AG20443 (cell line): ENCODE data around the gene FAM120C.

Experiments used
- DNase-seq: peaks from one replicate; pipeline ENCODE4 v3.0.0; 2012; ENCODE audit warnings: low spot score, mixed read lengths

FAM120C gene

GRCh38 chrX:54171091-54171490 is 12.0 kb downstream of the FAM120C start:
- DNase-seq, result no peak

- no peak for DNase-seq
Measured at GRCh38 chrX:54166915-54167314, 16.1 kb downstream of the FAM120C start.

- no peak for DNase-seq
Measured at GRCh38 chrX:54157561-54157960, 25.5 kb downstream of the FAM120C start.

GRCh38 chrX:54134269-54134668 is 48.8 kb downstream of the FAM120C start:
- DNase-seq, result no peak

- no peak for DNase-seq
Measured at GRCh38 chrX:54116391-54116790, 66.7 kb downstream of the FAM120C start.

GRCh38 chrX:54093571-54093970 is 89.5 kb downstream of the FAM120C start:
- no peak for DNase-seq

- no peak for DNase-seq
Measured at GRCh38 chrX:54093159-54093558, 89.9 kb downstream of the FAM120C start.

- DNase-seq, result no peak
Measured at GRCh38 chrX:54090880-54091279, 92.2 kb downstream of the FAM120C start.

GRCh38 chrX:54089191-54089590 is 93.9 kb downstream of the FAM120C start:
- no peak for DNase-seq

- DNase-seq, result no peak
Measured at GRCh38 chrX:54087661-54088060, 95.4 kb downstream of the FAM120C start.

- no peak for DNase-seq
Measured at GRCh38 chrX:54085666-54086065, 97.4 kb downstream of the FAM120C start.

GRCh38 chrX:54076903-54077302 is 106.2 kb downstream of the FAM120C start:
- peak; percentile 14 for DNase-seq

GRCh38 chrX:54074826-54075225 is 108.2 kb downstream of the FAM120C start:
- DNase-seq, result no peak

- DNase-seq, result no peak
Measured at GRCh38 chrX:54067766-54068165, 115.3 kb downstream of the FAM120C start.

- DNase-seq, result peak; percentile 64
Measured at GRCh38 chrX:54066841-54067240, 116.2 kb downstream of the FAM120C start.

- DNase-seq, result no peak
Measured at GRCh38 chrX:54064564-54064963, 118.5 kb downstream of the FAM120C start.

- DNase-seq, result no peak
Measured at GRCh38 chrX:54063361-54063760, 119.7 kb downstream of the FAM120C start.

- no peak for DNase-seq
Measured at GRCh38 chrX:54049801-54050200, 133.3 kb downstream of the FAM120C start.

GRCh38 chrX:54048412-54048811 is 134.6 kb downstream of the FAM120C start:
- DNase-seq, result no peak

GRCh38 chrX:54045563-54046228 is 137.4 kb downstream of the FAM120C start:
- DNase-seq, result no peak

- no peak for DNase-seq
Measured at GRCh38 chrX:54044877-54045338, 138.1 kb downstream of the FAM120C start.

GRCh38 chrX:54044126-54044876 is 138.8 kb downstream of the FAM120C start, which contains the start of gene PHF8:
PHF8 (minus strand) TSS chrX:54044473; CDS start chrX:54042728, 1,745 bp downstream.
- peak; percentile 90 for DNase-seq

GRCh38 chrX:54043541-54044125 is 139.4 kb downstream of the FAM120C start:
- peak; percentile 37 for DNase-seq
